HEK293 (cell line): ENCODE results near the gene ERI3.

Experiments used
- CTCF ChIA-PET: fragments of 350-600 bp; formaldehyde crosslinking; extraction: SDS; loops from one replicate; lab custom pipeline; 2021; ENCODE audit warnings: antibody characterized with exemption; lab: Yijun Ruan, JAX
- POLR2A ChIA-PET: fragments of 300-600 bp; formaldehyde crosslinking; extraction: SDS; loops from one replicate; lab custom pipeline; 2020; ENCODE audit warnings: antibody characterized with exemption, inconsistent platforms; lab: Yijun Ruan, JAX
- H3K27ac ChIP-seq: fragments of 200-500 bp; sonication (Bioruptor generic); 2 replicates; pipeline ENCODE4 v1.5.1; 2014; ENCODE audit warnings: low read depth, low read length, control low read depth, inconsistent platforms; ENCODE audit errors: extremely low read depth
- H3K36me3 ChIP-seq, 2 experiments: fragments of 200-500 bp in 1 of 2; sonication (Bioruptor generic) in 1 of 2; 1 replicate in 1 of 2; 2 replicates in 1 of 2; pipeline ENCODE4 v1.5.1; 2014 to 2017; ENCODE audit warnings: inconsistent platforms in 2 of 2, low read length in 2 of 2; ENCODE audit not compliant: control insufficient read depth in 2 of 2, insufficient read depth in 1 of 2
- H3K4me1 ChIP-seq: fragments of 200-500 bp; sonication (Bioruptor generic); 2 replicates; pipeline ENCODE4 v1.5.1; 2014; ENCODE audit warnings: mild to moderate bottlenecking, low read length, inconsistent platforms; ENCODE audit not compliant: control insufficient read depth, insufficient read depth
- H3K4me3 ChIP-seq: 2 replicates; pipeline ENCODE4 v1.5.1; 2011; ENCODE audit warnings: low read depth, mild to moderate bottlenecking, control low read depth, low read length, moderate library complexity
- H3K9me3 ChIP-seq: fragments of 200-500 bp; sonication (Bioruptor generic); 2 replicates; pipeline ENCODE4 v1.5.1; 2014; ENCODE audit warnings: low read depth, low read length, inconsistent platforms; ENCODE audit not compliant: control insufficient read depth, insufficient read depth
- BCL11A ChIP-seq: fragments of 450-650 bp; formaldehyde crosslinking; IDR thresholded peaks from 2 replicates; pipeline ENCODE4 v1.5.1; 2016; ENCODE audit warnings: low read depth, missing biosample characterization, missing genetic modification characterization
- BCL11B ChIP-seq: fragments of 450-650 bp; formaldehyde crosslinking; IDR thresholded peaks from 2 replicates; pipeline ENCODE4 v1.5.1; 2016; ENCODE audit warnings: low read depth, missing biosample characterization, missing genetic modification characterization
- KLF16 ChIP-seq: fragments of 450-650 bp; formaldehyde crosslinking; IDR thresholded peaks from 2 replicates; pipeline ENCODE4 v1.5.1; 2017; ENCODE audit warnings: missing biosample characterization, missing genetic modification characterization
- KLF8 ChIP-seq: fragments of 450-650 bp; formaldehyde crosslinking; IDR thresholded peaks from 2 replicates; pipeline ENCODE4 v1.5.1; 2016; ENCODE audit warnings: missing biosample characterization, missing genetic modification characterization
- PRDM10 ChIP-seq: fragments of 450-650 bp; formaldehyde crosslinking; IDR thresholded peaks from 2 replicates; pipeline ENCODE4 v1.5.1; 2016; ENCODE audit warnings: missing biosample characterization, missing genetic modification characterization
- REST ChIP-seq: fragments of 450-650 bp; formaldehyde crosslinking; IDR thresholded peaks from 2 replicates; pipeline ENCODE4 v1.5.1; 2016; ENCODE audit warnings: missing biosample characterization, missing genetic modification characterization
- WT1 ChIP-seq: fragments of 450-650 bp; formaldehyde crosslinking; IDR thresholded peaks from 2 replicates; pipeline ENCODE4 v1.5.1; 2016; ENCODE audit warnings: missing biosample characterization, missing genetic modification characterization
- ZBTB26 ChIP-seq: fragments of 450-650 bp; formaldehyde crosslinking; optimal IDR thresholded peaks from 2 replicates; pipeline ENCODE3; 2016; ENCODE audit warnings: missing biosample characterization, mild to moderate bottlenecking, missing genetic modification characterization
- ZBTB7A ChIP-seq: fragments of 450-650 bp; formaldehyde crosslinking; IDR thresholded peaks from 2 replicates; pipeline ENCODE4 v1.5.1; 2016; ENCODE audit warnings: low read depth, missing biosample characterization, missing genetic modification characterization
- ZFP37 ChIP-seq: fragments of 450-650 bp; formaldehyde crosslinking; IDR thresholded peaks from 2 replicates; pipeline ENCODE4 v1.5.1; 2016; ENCODE audit warnings: missing biosample characterization, missing genetic modification characterization
- ZNF19 ChIP-seq: fragments of 450-650 bp; formaldehyde crosslinking; IDR thresholded peaks from 2 replicates; pipeline ENCODE4; 2016; ENCODE audit warnings: missing biosample characterization, missing genetic modification characterization, low read depth
- ZNF221 ChIP-seq: fragments of 450-650 bp; formaldehyde crosslinking; IDR thresholded peaks from 2 replicates; pipeline ENCODE4 v1.5.1; 2017; ENCODE audit warnings: missing biosample characterization, missing genetic modification characterization, borderline replicate concordance
- ZNF223 ChIP-seq: fragments of 450-650 bp; formaldehyde crosslinking; IDR thresholded peaks from 2 replicates; pipeline ENCODE4 v1.5.1; 2016; ENCODE audit warnings: missing biosample characterization, missing genetic modification characterization
- ZNF423 ChIP-seq: fragments of 450-650 bp; formaldehyde crosslinking; IDR thresholded peaks from 2 replicates; pipeline ENCODE4 v1.5.1; 2016; ENCODE audit warnings: missing biosample characterization, missing genetic modification characterization
- ZNF433 ChIP-seq: fragments of 450-650 bp; formaldehyde crosslinking; IDR thresholded peaks from 2 replicates; pipeline ENCODE4 v1.5.1; 2016; ENCODE audit warnings: missing biosample characterization, missing genetic modification characterization, low read depth
- ZNF660 ChIP-seq: fragments of 450-650 bp; IDR thresholded peaks from 2 replicates; pipeline ENCODE4 v1.5.1; 2018; ENCODE audit warnings: missing biosample characterization, mild to moderate bottlenecking, missing genetic modification characterization
- ZNF777 ChIP-seq: fragments of 450-650 bp; formaldehyde crosslinking; IDR thresholded peaks from 2 replicates; pipeline ENCODE4 v1.5.1; 2017; ENCODE audit warnings: missing biosample characterization, missing genetic modification characterization, borderline replicate concordance
- ZSCAN4 ChIP-seq: fragments of 450-650 bp; formaldehyde crosslinking; IDR thresholded peaks from 2 replicates; pipeline ENCODE4 v1.5.1; 2017; ENCODE audit warnings: missing biosample characterization, missing genetic modification characterization

The ERI3 gene

GRCh38 chr1:44377925-44378784, 23.1 kb upstream of the ERI3 start (continued):
- TF ChIP-seq ZNF221 (tag by site-specific recombination) = no peak

GRCh38 chr1:44375547-44375946, 20.5 kb upstream of the ERI3 start:
- ChIA-PET CTCF (interaction anchor here (4.8 to 7.6 kb wide), 2 partner anchors 219 to 276 kb away, joined by 46 to 90 read pairs; no protein-coding TSS in a partner anchor), POLR2A (no interaction called here)
- H3K9me3 ChIP-seq = no peaks in the 10 kb centered on the region
- H3K4me1 ChIP-seq = no peaks in the 10 kb centered on the region
- H3K27ac ChIP-seq = no peak overlapping the region
- H3K36me3 ChIP-seq = no peaks in the 10 kb centered on the region
- no peak for TF ChIP-seq ZNF19 (tag by site-specific recombination)
- TF ChIP-seq ZBTB26 (tag by site-specific recombination) = no peak
- TF ChIP-seq BCL11A (tag by site-specific recombination) = no peak
- TF ChIP-seq REST (tag by site-specific recombination) = no peak
- no peak for TF ChIP-seq WT1 (tag by site-specific recombination)
- TF ChIP-seq ZNF223 (tag by site-specific recombination) = no peak
- TF ChIP-seq ZNF423 = no peak
- TF ChIP-seq ZBTB7A (tag by site-specific recombination) = no peak
- TF ChIP-seq ZNF777 (tag by site-specific recombination) = no peak
- no peak for TF ChIP-seq KLF16 (tag by site-specific recombination)
- TF ChIP-seq ZSCAN4 (tag by site-specific recombination) = no peak
- TF ChIP-seq BCL11B (tag by site-specific recombination) = no peak
- TF ChIP-seq ZNF433 (tag by site-specific recombination) = no peak
- TF ChIP-seq PRDM10 = no peak
- TF ChIP-seq KLF8 = no peak
- TF ChIP-seq ZNF660 (tag by site-specific recombination) = no peak
- no peak for TF ChIP-seq ZFP37 (tag by site-specific recombination)
- H3K4me3 ChIP-seq = no peak overlapping the region
